ENCODE results near the gene CFAP141. TPM values are rescaled to one million over a fixed set of nuclear protein-coding genes. Genes with fewer than 3 reads are reported as not detected.
A peak's percentile ranks its signal among the peaks of the same experiment; 100 is the strongest.

The CFAP141 gene
- polyA plus RNA-seq, 2 of the 4 experiments (the other 2 are of a cell fraction): not detected

DNA sequence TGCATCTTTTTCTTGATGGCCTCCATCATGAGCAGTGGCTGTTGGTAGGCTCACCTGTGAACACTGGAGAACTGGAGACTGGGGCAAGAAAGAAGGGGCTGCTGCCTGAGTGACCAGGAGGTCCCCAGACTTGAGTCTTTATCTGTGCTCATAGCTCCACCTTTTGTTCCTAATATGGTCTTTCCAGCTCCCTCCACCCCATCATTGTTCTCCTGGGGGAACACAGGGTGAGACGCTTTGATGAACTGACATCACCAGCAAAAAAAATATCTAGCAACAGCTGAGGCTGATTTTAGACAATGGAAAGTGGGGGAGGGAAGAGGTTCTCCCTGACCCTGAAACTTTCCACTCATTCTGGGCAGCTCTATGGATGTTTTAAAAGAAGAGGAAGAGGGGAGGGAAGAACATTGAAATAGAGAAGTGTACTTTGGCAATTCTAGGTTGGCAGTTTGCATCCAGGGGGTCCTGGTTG, 14.1 kb downstream of the CFAP141 start, which contains the start of gene TPM3:
Gene TPM3 (minus strand): TSS at position 111 of the 472 bp plus-strand sequence. CDS start 82 bp downstream, at position 29.
- DNase-seq (ENCODE audit: low read depth in 1 of 2, low spot score in 1 of 2): no peak
- Histone ChIP-seq H3K4me1 (peaks cover 3% of the 10 kb centered on the region; the same call in 1 of the 3 replicates), H3K9me3 (no peaks in the 10 kb centered on the region), H3K27ac (no peak within 1 kb of the TSS), H3K4me3 (no peak within 1 kb of the TSS), H3K4me2 (no peak within 1 kb of the TSS)
- ChIA-PET CTCF (interaction anchor here (1.3 to 1.4 kb wide), 3 partner anchors 24 to 80 kb away, joined by 3 to 6 read pairs (median 4); no protein-coding TSS in a partner anchor), POLR2A (interaction anchor here (0.6 kb wide), 1 partner anchor 28 kb away, joined by 3 read pairs; a partner anchor contains a TSS)
- 5% methylated on average over 1 of the region's 1 CpG for WGBS (ENCODE audit: missing lambda C conversion rate)
- no peak for ATAC-seq
- TF ChIP-seq POLR2A (IDR thresholded peaks at IDR 0.05; ENCODE audit: low read length) (no peak), GATA3 (IDR thresholded peaks at IDR 0.05; ENCODE audit: borderline replicate concordance) (no peak), ESRRA (IDR thresholded peaks at IDR 0.05; ENCODE audit: borderline replicate concordance, low read length) (no peak)
- FAIRE-seq: no peak

DNA sequence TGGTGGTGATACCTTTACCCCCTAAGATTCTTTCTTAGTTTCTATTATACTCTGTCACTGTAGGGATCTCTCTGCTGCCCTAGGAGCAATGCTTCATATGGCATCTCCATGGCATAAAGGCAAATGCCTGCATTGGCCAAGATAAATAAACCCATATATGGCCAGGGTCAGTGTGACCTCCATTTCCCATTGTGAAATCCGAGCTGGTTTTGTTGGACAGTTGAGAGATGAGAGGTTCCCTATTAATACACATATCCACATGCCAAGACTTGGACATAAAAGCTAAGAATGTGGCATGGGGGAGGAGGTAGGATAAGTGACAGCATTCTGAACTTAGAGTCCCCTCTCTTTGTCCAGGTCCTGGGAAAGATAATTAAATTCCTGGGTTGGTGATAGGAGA, 15.6 kb downstream of the CFAP141 start:
- ChIA-PET POLR2A (no interaction called here), CTCF (interaction anchor here (1.1 to 3.5 kb wide), 5 partner anchors 9 to 356 kb away, joined by 3 to 17 read pairs (median 3); no protein-coding TSS in a partner anchor)
- no peak overlapping the region for H3K4me3 ChIP-seq
- peaks cover 6% of the 10 kb centered on the region; the same call in 1 of the 3 replicates for H3K4me1 ChIP-seq
- no peaks in the 10 kb centered on the region for H3K9me3 ChIP-seq
- 0% methylated on average over 1 of the region's 1 CpG for WGBS (ENCODE audit: missing lambda C conversion rate)
- ATAC-seq (no peak), FAIRE-seq (no peak), DNase-seq (ENCODE audit: low read depth in 1 of 2, low spot score in 1 of 2) (no peak)
- H3K4me2 ChIP-seq: no peak overlapping the region
- H3K27ac ChIP-seq: no peak overlapping the region
- TF ChIP-seq CEBPB (IDR thresholded peaks at IDR 0.05) (no peak), NR3C1 (IDR thresholded peaks at IDR 0.05) (no peak), HDAC2 (IDR thresholded peaks at IDR 0.05) (no peak), POLR2A (IDR thresholded peaks at IDR 0.05; ENCODE audit: low read length) (no peak), KDM1A (IDR thresholded peaks at IDR 0.05; ENCODE audit: low read depth) (no peak)
- TF ChIP-seq, protein P1, sequence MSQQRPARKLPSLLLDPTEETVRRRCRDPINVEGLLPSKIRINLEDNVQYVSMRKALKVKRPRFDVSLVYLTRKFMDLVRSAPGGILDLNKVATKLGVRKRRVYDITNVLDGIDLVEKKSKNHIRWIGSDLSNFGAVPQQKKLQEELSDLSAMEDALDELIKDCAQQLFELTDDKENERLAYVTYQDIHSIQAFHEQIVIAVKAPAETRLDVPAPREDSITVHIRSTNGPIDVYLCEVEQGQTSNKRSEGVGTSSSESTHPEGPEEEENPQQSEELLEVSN (IDR thresholded peaks at IDR 0.05; ENCODE audit: borderline replicate concordance, low read depth): no peak

DNA sequence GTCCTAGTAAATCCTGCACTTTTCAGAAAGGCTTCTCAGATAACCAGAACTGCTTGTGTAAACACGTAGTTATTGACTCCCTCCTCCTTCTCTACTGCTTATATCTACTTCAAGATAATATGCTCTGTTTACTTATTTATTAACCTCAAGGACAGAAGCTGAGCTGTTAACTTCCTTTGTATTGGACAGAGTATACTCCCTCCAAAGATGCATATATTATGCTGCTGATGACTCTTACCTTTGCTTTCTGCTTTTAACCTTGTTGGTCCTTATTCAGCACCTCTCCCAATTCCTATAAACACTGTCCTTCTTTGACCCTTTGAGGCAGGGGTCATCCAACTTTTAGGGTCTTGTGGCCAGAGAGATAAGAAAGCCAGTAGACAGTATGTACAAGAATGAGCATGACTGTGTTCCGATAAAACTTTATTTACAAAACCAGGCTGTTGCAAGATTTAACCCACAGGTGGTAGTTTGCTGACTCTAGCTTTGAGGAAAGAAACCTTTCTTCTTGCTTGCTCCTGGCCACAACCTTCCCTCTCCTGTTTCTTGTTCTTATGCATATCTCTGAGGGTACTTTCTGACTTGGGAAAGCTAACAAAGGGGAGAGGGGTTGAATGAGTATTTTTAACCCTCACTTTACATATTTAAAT, 19.2 kb downstream of the CFAP141 start:
- WGBS (ENCODE audit: missing lambda C conversion rate): 7% methylated on average over 2 of the region's 2 CpGs
- no peak for ATAC-seq

DNA sequence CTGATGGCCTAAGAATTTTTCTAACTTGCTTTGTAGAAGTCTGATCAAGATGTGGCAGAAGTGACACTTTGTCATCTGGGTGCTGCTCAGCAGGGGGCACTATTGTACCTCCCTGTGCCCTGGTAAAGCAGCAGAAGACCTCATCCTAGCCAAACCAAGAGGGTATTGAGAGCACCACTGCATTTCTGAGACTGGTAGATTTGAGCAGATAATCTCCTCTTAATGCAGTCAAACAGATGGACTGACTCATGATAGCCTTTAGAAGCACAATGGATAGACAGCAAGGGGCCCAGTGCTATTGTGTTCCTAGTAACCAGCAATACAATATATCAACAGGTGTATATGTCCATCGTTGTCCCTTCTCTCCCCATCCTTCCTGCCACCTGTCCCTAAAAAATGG, 20.0 kb downstream of the CFAP141 start:
- DNase-seq (ENCODE audit: low read depth in 1 of 2, low spot score in 1 of 2) (peak; percentile 36 to 68), ATAC-seq (no peak), FAIRE-seq (no peak)
- H3K9me3 ChIP-seq: no peaks in the 10 kb centered on the region
- ChIA-PET CTCF (no interaction called here), POLR2A (no interaction called here)
- TF ChIP-seq CHD2 (IDR thresholded peaks at IDR 0.05; ENCODE audit: low read length, partially characterized antibody): no peak
- no peak for TF ChIP-seq RCOR1 (IDR thresholded peaks at IDR 0.05; ENCODE audit: low read depth, low read length)
- no peak for TF ChIP-seq KDM1A (IDR thresholded peaks at IDR 0.05; ENCODE audit: low read depth)
- no peak for TF ChIP-seq EP300 (IDR thresholded peaks at IDR 0.05)
- TF ChIP-seq, protein P2, sequence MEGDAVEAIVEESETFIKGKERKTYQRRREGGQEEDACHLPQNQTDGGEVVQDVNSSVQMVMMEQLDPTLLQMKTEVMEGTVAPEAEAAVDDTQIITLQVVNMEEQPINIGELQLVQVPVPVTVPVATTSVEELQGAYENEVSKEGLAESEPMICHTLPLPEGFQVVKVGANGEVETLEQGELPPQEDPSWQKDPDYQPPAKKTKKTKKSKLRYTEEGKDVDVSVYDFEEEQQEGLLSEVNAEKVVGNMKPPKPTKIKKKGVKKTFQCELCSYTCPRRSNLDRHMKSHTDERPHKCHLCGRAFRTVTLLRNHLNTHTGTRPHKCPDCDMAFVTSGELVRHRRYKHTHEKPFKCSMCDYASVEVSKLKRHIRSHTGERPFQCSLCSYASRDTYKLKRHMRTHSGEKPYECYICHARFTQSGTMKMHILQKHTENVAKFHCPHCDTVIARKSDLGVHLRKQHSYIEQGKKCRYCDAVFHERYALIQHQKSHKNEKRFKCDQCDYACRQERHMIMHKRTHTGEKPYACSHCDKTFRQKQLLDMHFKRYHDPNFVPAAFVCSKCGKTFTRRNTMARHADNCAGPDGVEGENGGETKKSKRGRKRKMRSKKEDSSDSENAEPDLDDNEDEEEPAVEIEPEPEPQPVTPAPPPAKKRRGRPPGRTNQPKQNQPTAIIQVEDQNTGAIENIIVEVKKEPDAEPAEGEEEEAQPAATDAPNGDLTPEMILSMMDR (IDR thresholded peaks at IDR 0.05): peak; percentile 51
- peak; percentile 54 to 73 for TF ChIP-seq RAD21 (conservative IDR thresholded peaks at IDR 0.05 in 1 of 2, IDR thresholded peaks at IDR 0.05 in 1 of 2)
- 0 out of 3 replicates have a peak, but pooled peaks have one; percentile 40 for TF ChIP-seq SMC3 (IDR thresholded peaks at IDR 0.05)
- 0% methylated on average over 1 of the region's 1 CpG for WGBS (ENCODE audit: missing lambda C conversion rate)
- H3K4me1 ChIP-seq: peaks cover 22% of the 10 kb centered on the region
- no peak overlapping the region for H3K4me3 ChIP-seq
- no peak overlapping the region for H3K4me2 ChIP-seq
- no peak overlapping the region for H3K27ac ChIP-seq

More for the DNA sequence above, 19.2 kb downstream of the CFAP141 start:
- POLR2A ChIA-PET: no interaction called here
- peak overlapping the region; percentile 4; the same call in 1 of the 3 replicates for H3K4me2 ChIP-seq
- no peak for FAIRE-seq
- no peak overlapping the region for H3K4me3 ChIP-seq
- no peak overlapping the region for H3K27ac ChIP-seq
- peaks cover 15% of the 10 kb centered on the region; the same call in 2 of the 3 replicates for H3K4me1 ChIP-seq
- CTCF ChIA-PET: no interaction called here
- TF ChIP-seq POLR2A (IDR thresholded peaks at IDR 0.05; ENCODE audit: low read length) (no peak), CHD4 (IDR thresholded peaks at IDR 0.05; ENCODE audit: borderline replicate concordance) (no peak), ZSCAN20 (CRISPR knock-in tag; IDR thresholded peaks at IDR 0.05) (no peak), FOSB (CRISPR knock-in tag; IDR thresholded peaks at IDR 0.05) (no peak), TP53 (CRISPR knock-in tag; IDR thresholded peaks at IDR 0.05) (no peak), RCOR1 (IDR thresholded peaks at IDR 0.05; ENCODE audit: low read depth, low read length) (no peak), PHF8 (IDR thresholded peaks at IDR 0.05; ENCODE audit: borderline replicate concordance, low read depth) (no peak), KDM5A (IDR thresholded peaks at IDR 0.05) (no peak), JUNB (IDR thresholded peaks at IDR 0.05) (no peak), HEYL (CRISPR knock-in tag; IDR thresholded peaks at IDR 0.05) (no peak), EP300 (IDR thresholded peaks at IDR 0.05) (no peak), ZNF302 (CRISPR knock-in tag; IDR thresholded peaks at IDR 0.05) (no peak), SMC3 (IDR thresholded peaks at IDR 0.05) (no peak), ESRRA (IDR thresholded peaks at IDR 0.05; ENCODE audit: borderline replicate concordance, low read length) (no peak)
- H3K9me3 ChIP-seq: no peaks in the 10 kb centered on the region
- DNase-seq (ENCODE audit: low read depth in 1 of 2, low spot score in 1 of 2): no peak

All from A549 (cell line).